Ecto neural progenitor cell (in vitro differentiated cells): Measurements from ENCODE around the gene SLC1A6.
"Not testable (repeated sequence)": the region's sequence is repeated elsewhere in the genome, so short reads cannot be mapped to it uniquely, and the experiment has no call there.

Experiments
- DNase-seq: peaks from one replicate; pipeline ENCODE4 v3.0.0-alpha.2; 2018; ENCODE audit warnings: low spot score

Gene SLC1A6

DNA sequence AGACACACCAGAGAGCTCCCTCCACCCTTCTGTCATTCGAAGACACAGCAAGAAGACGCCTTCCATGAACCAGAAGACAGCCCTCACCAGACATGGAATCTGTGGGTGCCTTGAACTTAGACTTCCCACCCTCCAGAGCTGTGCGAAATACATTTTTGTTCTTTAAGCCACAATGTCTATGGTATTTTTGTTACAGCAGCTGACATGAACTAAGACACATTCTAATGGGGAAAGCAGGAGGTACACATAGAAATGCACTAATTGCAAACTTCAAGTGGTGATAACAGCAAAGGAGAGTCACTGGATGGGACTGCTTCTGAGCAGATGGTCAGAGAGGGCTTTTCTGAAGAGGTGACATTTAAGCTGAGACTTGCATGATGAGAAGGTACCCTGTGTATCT lies 22.2 kb downstream of the SLC1A6 start:
- no peak for DNase-seq

- no peak for DNase-seq
Measured at GRCh38 chr19:14954071-14954655, 25.5 kb downstream of the SLC1A6 start.

GRCh38 chr19:14952767-14953166 lies 26.9 kb downstream of the SLC1A6 start:
- no peak for DNase-seq

GRCh38 chr19:14950421-14950820 lies 29.2 kb downstream of the SLC1A6 start:
- DNase-seq, result no peak

DNA sequence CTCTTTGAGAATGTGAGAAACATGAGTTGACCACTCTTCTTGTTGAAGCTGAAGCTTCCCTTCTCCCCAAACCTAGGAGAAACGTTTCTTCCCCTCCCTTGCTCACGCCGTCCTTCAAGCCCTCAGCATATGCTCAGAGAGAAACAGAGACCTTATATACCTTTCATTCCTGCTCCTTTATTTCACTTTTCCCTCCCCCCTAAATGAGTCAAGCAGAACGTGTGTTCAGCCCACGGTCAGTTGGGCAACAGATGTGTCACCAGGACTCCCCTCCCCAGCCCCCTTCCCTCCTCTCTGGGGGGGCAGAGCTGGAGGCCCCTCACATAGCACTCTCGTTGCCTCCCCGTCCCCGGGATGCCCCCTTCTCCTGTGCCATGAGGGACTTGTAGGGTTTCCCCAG lies 29.8 kb downstream of the SLC1A6 start:
- no peak for DNase-seq

- DNase-seq, result not testable (repeated sequence)
Measured at GRCh38 chr19:14949413-14949812, 30.3 kb downstream of the SLC1A6 start.

- no peak for DNase-seq
Measured at GRCh38 chr19:14944456-14944855, 35.2 kb downstream of the SLC1A6 start.

- no peak for DNase-seq
Measured at GRCh38 chr19:14943601-14944000, 36.1 kb downstream of the SLC1A6 start.

- no peak for DNase-seq
Measured at GRCh38 chr19:14941189-14941588, 38.5 kb downstream of the SLC1A6 start, which contains the start of gene OR7C2. OR7C2 (plus strand) TSS chr19:14941489; CDS start chr19:14941489, 0 bp downstream.

DNA sequence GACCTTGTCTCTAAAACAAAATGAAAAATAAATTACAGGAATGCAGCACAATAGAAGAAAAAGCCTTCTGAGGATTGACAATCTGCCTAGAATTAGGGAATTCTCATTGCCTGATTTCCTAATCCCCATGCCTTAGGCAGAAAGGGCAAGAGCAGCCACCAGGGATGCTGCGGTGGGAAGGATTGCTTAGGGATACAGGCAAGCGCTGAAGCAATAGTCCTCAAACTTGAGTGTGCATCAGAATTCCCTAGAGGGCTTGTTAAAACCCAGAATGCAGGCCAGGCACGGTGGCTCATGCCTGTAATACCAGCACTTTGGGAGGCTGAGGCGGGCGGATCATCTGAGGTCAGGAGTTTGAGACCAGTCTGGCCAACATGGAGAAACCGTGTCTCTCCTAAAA lies 39.4 kb downstream of the SLC1A6 start:
- DNase-seq, result no peak

DNA sequence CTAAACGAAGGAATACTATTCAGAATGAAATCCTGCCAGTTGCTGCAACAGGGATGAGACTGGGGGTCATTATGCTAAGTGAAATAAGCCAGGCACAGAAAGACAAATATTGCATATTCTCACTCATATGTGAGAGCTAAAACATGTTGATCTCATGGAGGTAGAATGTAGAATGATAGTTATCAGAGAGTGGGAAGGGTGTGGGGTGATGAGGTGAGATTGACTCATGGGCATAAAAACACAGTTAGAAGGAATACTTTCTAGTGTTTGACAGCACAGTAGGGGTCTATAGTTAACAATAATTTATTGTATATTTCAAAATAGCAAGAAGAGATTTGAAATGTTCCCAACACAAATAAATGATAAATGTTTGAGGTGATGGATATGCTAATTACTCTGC lies 46.2 kb downstream of the SLC1A6 start:
- no peak for DNase-seq

- DNase-seq, result no peak
Measured at GRCh38 chr19:14916848-14917247, 62.8 kb downstream of the SLC1A6 start.

- no peak for DNase-seq
Measured at GRCh38 chr19:14915116-14915515, 64.5 kb downstream of the SLC1A6 start.

DNA sequence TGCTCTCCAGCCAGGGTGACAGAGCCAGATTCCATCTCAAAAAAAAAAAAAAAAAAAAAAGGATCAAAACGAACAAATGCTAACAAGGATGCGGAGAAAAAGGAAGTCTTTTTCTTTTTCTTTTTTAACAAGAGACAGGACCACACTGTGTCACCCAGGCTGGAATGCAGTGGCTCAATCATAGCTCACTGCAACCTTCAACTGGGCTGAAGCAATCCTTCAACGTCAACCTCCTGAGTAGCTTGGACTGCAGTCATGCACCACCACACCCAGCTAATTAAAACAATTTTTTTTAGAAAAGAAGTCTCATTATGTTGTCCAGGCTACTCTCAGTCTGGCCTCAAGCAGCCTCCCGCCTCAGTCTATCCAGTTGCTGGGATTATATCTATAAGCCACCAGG lies 73.0 kb downstream of the SLC1A6 start:
- no peak for DNase-seq

DNA sequence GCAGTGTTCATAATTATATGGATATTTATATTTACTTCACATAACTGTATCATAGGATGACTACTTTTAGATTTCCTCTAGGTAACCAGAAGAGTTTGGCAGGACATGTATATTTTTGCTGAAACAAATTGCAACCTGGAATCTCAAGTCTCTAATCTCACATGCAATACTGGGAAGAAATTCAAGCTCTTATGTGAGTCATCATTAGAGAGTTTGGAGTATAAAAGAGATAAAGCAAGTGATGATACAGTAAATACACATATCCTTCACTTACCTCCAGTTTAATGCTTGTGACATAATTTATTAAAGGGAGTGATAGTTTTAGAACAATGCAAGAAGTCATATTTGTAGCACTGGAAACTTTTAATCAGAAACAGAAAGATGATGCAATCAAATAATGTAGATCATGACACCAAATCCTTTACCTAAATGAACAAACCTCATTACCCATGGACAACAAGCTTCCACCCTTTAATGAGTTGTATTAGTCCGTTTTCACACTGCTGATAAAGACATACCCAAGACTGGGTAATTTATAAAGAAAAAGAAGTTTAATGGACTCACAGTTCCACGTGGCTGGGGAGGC lies 77.9 kb downstream of the SLC1A6 start:
- no peak for DNase-seq
